Heart right ventricle (tissue), 16 donors: ENCODE data around the gene SYNGR4. TPM values are rescaled to one million over a fixed set of nuclear protein-coding genes. Genes with fewer than 3 reads are reported as not detected.

Experiments used
- ATAC-seq, 8 donors: fragments of 200-7000 bp; cut with Tn5 transposase; one replicate each; pipeline ENCODE4 v1.9.1; 2020; ENCODE audit warnings: mild to moderate bottlenecking in 8 of 8, moderate library complexity in 8 of 8, moderate number of reproducible peaks in 1 of 8
- DNase-seq, 2 donors: peaks; one replicate each; pipeline ENCODE4 v3.0.0-alpha.2; 2020
- H3K27ac ChIP-seq, 10 donors: fragments of 200-600 bp; sonication (generic) in 2 of 10; one replicate each; pipeline versions ENCODE4 v1.5.0 to v1.8.0; 2020 to 2022; ENCODE audit warnings: mild to moderate bottlenecking in 3 of 10
- H3K27me3 ChIP-seq, 7 donors: fragments of 200-600 bp; one replicate each; pipeline ENCODE4 v1.8.0; 2021 to 2022; ENCODE audit warnings: mild to moderate bottlenecking in 2 of 7
- H3K36me3 ChIP-seq, 9 donors: fragments of 200-600 bp; sonication (generic) in 1 of 9; one replicate each; pipeline versions ENCODE4 v1.5.0 to v1.8.0; 2020 to 2022; ENCODE audit warnings: mild to moderate bottlenecking in 2 of 9
- H3K4me1 ChIP-seq, 9 donors: fragments of 200-600 bp; sonication (generic) in 1 of 9; one replicate each; pipeline versions ENCODE4 v1.5.0 to v1.8.0; 2020 to 2022; ENCODE audit warnings: mild to moderate bottlenecking in 4 of 9
- H3K4me3 ChIP-seq, 10 donors: fragments of 200-600 bp; sonication (generic) in 2 of 10; one replicate each; pipeline versions ENCODE4 v1.5.0 to v1.8.0; 2020 to 2022; ENCODE audit warnings: mild to moderate bottlenecking in 7 of 10, moderate library complexity in 2 of 10
- H3K9me3 ChIP-seq, 11 donors: fragments of 200-600 bp in 10 of 11; sonication (generic) in 2 of 11; one replicate each; pipeline versions ENCODE4 v1.5.0 to v1.8.0; 2013 to 2022; ENCODE audit warnings: mild to moderate bottlenecking in 2 of 11, control low read depth in 1 of 11, moderate library complexity in 1 of 11
- WGBS, 2 donors: extraction: QIAGEN DNeasy Blood & Tissue Kit; methylation state at CpG; one replicate each; pipeline ENCODE4 v1.1.7; 2013; ENCODE audit warnings: inconsistent platforms in 1 of 2; 5-methylcytosine and 5-hydroxymethylcytosine counted together
- intact Hi-C, 10 donors: fragments of 100-400 bp; cut with DNase I; formaldehyde crosslinking; loops; one replicate each; pipeline versions ENCODE4 v1.11.1 to v1.14.2; 2022
- polyA plus RNA-seq, 2 donors: library from polyadenylated mRNA; stranded (reverse); fragments of 200-250 nt; gene quantifications; one replicate each; pipeline ENCODE4 v1.2.3, GENCODE V29; 2013
- total RNA-seq, 10 donors: library from RNA; stranded (reverse); fragmentation: NEBNext Ultra II Directional in 3 of 10; extraction: Animal tissue kit (Norgen Biotek cat#: 25700) in 3 of 10; gene quantifications; one replicate each; pipeline versions ENCODE4 v1.2.1 to v1.2.4, GENCODE V29; 2021 to 2023
- TF ChIP-seq, protein P1 (sequence below), 9 donors: fragments of 200-600 bp; sonication (generic) in 2 of 9; IDR thresholded peaks; one replicate each; pipeline versions ENCODE4 v1.5.0 to v1.8.0; 2021 to 2022; ENCODE audit warnings: antibody characterized with exemption in 9 of 9, mild to moderate bottlenecking in 5 of 9, moderate library complexity in 1 of 9
- donor health status: Arrhythmogenic right ventricular cardiomyopathy.
- donor health status: ischemic (EF 13 %, LVEDD 7.1; RV severe dilation, severe dysfunction).
- donor health status: healthy with polysubstance abuse.
- donor health status: DM: no; HTN: yes; CAD: no.
- donor health status: DM: no; HTN: no; CAD: no.
- donor health status: ischemic (EF 25% LVEDD 6.9; RV normal size, moderate dysfunction).
- donor health status: ischemic (EF 25% LVEDD 5.7; RV mildly dilated, moderate dysfunction).
- donor health status: healthy.
- donor health status: DM: yes; HTN: yes; CAD: no.
- donor health status: Ischemic cardiomyopathy.
- donor health status: ischemic (EF 35%, LVEDD 5.7; RV mildly dilated, moderate dysfunction).
- donor health status: nonischemic (EF 11% LVEDD 7.7; RV severe dilation, severe dysfunction).
- donor health status: DM: yes; HTN: yes; CAD: no.
- donor health status: PGD.
- donor health status: ischemic (EF 29% LVEDD 5.4; RV normal size, mild dysfunction).
- donor health status: nonischemic (EF 23%, LVEDD 6.1; RV moderate dilation, normal function).

Gene SYNGR4
- total and polyA plus RNA-seq, 12 donors: not detected

DNA sequence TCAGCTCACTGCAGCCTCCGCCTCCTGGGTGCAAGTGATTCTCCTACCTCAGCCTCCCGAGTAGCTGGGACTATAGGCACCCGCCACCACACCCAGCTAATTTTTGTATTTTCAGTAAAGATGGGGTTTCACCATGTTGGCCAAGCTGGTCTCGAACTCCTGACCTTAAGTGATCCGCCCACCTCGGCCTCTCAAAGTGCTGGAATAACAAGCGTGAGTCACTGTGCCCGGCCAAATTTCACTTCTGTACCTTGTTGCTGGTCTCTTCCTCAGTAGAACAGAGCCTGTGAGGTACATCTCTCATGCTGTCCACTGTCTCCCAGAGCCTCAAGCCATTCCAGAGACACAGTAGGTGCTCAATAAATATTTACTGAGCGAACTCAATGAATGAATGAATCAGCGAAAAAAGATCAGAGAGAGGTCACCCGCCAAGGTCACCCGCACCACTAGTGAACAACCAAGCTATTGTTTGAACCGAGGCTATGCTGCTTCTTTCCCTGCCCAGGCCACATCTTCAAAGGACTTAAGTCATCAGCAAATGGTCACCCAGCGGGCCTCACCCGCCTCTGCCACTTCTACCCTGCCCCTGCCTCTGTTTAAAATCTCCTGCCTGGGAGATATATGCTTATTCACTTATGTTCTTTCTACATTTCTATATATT lies 9.7 kb upstream of the SYNGR4 start:
- Histone ChIP-seq H3K4me3 (no peak overlapping the region), H3K36me3 (peaks cover 0 to 10% (median 0%) of the 10 kb centered on the region in 9 donors), H3K9me3 (no peaks in the 10 kb centered on the region), H3K27ac (no peak overlapping the region), H3K4me1 (no peaks in the 10 kb centered on the region), H3K27me3 (no peaks in the 10 kb centered on the region)
- DNase-seq (no peak), ATAC-seq (no peak)
- intact Hi-C loops: no loop called here
- 90 to 92% methylated on average over 15 of the region's 15 CpGs for WGBS, 2 donors
- TF ChIP-seq, protein P1, sequence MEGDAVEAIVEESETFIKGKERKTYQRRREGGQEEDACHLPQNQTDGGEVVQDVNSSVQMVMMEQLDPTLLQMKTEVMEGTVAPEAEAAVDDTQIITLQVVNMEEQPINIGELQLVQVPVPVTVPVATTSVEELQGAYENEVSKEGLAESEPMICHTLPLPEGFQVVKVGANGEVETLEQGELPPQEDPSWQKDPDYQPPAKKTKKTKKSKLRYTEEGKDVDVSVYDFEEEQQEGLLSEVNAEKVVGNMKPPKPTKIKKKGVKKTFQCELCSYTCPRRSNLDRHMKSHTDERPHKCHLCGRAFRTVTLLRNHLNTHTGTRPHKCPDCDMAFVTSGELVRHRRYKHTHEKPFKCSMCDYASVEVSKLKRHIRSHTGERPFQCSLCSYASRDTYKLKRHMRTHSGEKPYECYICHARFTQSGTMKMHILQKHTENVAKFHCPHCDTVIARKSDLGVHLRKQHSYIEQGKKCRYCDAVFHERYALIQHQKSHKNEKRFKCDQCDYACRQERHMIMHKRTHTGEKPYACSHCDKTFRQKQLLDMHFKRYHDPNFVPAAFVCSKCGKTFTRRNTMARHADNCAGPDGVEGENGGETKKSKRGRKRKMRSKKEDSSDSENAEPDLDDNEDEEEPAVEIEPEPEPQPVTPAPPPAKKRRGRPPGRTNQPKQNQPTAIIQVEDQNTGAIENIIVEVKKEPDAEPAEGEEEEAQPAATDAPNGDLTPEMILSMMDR (IDR thresholded peaks at IDR 0.05): no peak

DNA sequence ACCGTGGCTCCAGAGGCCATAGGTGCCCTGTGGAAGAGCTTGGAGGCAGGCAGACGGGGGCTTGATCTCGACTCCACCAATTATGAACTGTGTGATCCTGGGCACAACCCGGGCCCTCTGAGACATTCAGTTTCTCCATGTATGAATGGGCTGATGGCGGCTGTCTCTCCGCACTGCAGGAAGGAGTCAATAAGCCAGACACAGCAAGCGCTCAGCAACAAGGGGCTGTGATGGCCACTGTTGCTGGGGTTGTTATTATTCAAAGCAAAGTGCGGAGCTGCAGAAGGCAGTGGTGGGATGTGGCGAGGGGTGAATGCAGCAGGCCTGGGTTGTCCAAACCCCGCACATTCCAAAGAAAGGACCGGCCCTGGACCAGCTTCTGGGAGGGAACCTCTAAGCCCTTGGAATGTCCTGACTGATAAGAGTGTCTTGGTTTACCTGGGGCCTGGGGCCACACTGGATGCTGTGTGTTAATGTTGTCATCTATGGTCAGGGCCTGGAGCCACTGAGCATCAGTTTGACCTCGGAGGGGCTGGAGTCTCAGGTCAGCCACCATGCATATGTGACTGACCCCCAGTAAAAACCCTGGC lies 8.7 kb upstream of the SYNGR4 start:
- no peak overlapping the region for H3K27ac ChIP-seq
- WGBS, 2 donors: 90 to 92% methylated on average over 12 of the region's 12 CpGs
- intact Hi-C loops: no loop called here
- ATAC-seq: no peak
- H3K9me3 ChIP-seq: no peaks in the 10 kb centered on the region
- H3K27me3 ChIP-seq: no peaks in the 10 kb centered on the region
- no peaks in the 10 kb centered on the region for H3K4me1 ChIP-seq
- H3K4me3 ChIP-seq: no peak overlapping the region
- H3K36me3 ChIP-seq: peaks cover 0 to 20% (median 0%) of the 10 kb centered on the region in 9 donors
- no peak for DNase-seq
- TF ChIP-seq, protein P1 (IDR thresholded peaks at IDR 0.05): no peak

DNA sequence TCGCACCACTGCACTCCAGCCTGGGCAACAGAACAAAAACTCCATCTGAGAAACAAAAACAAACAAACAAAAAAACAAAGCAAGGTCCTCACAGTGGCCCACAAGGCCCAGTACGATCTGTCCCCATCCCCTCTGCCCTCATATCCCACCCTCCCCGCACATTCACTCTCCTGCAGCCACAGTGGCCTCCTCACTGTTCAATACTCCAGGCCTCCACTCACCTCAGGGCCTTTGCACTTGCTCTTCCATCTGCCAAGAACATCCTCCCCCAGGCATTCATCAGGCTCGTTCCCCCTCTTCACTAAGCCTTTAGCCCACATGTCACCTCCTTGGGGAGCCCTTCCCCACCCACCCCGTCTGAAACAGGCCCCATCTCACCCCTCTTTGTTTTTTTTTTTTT lies 5.0 kb upstream of the SYNGR4 start:
- peaks cover 0 to 11% (median 0%) of the 10 kb centered on the region in 9 donors for H3K4me1 ChIP-seq
- TF ChIP-seq, protein P1 (IDR thresholded peaks at IDR 0.05): no peak
- no peaks in the 10 kb centered on the region for H3K9me3 ChIP-seq
- no peak overlapping the region for H3K27ac ChIP-seq
- 96 to 97% methylated on average over 5 of the region's 5 CpGs for WGBS, 2 donors
- DNase-seq (no peak), ATAC-seq (no peak)
- H3K27me3 ChIP-seq: no peaks in the 10 kb centered on the region
- intact Hi-C loops: no loop called here
- no peak overlapping the region for H3K4me3 ChIP-seq
- H3K36me3 ChIP-seq: peaks cover 0 to 29% (median 0%) of the 10 kb centered on the region in 9 donors

DNA sequence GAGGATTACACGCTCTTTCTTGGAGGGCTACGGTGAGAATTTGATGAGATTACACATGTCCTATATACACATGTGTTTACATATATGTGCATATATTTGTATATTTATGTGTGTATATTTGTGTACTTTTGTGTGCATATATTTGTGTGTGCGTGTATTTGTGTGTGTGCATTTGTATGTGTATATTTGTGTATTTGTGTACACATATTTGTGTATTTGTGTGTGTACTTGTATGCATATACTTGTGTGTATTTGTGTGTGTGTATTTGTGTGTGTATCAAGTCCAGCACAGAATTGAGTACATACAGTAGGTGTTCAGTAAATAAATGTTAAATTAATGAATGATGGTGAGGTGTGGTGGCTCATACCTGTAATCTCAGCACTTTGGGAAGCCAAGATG lies 2.3 kb upstream of the SYNGR4 start:
- no peak for DNase-seq
- TF ChIP-seq, protein P1 (IDR thresholded peaks at IDR 0.05): no peak
- intact Hi-C loops: loop anchor here in 3 of 10 donors (2.0 to 5.0 kb wide), 3 partner anchors 35 to 107 kb away; partner anchors contain the start of genes CYTH2 (in 1 of the 3) and EMP3 (in 1 of the 3)
- Histone ChIP-seq H3K27me3 (no peaks in the 10 kb centered on the region), H3K27ac (no peak overlapping the region), H3K4me3 (no peak overlapping the region), H3K4me1 (peaks cover 0 to 16% (median 5%) of the 10 kb centered on the region in 9 donors), H3K36me3 (peaks cover 0 to 29% (median 0%) of the 10 kb centered on the region in 9 donors), H3K9me3 (no peaks in the 10 kb centered on the region)
- ATAC-seq: no peak
- 97 to 99% methylated on average over 3 of the region's 3 CpGs for WGBS, 2 donors
